SK-N-SH (cell line): ENCODE data around the gene RFX7. TPM values are rescaled to one million over a fixed set of nuclear protein-coding genes. Genes with fewer than 3 reads are reported as not detected.

ENCODE experiments used
- CTCF ChIA-PET: fragments of 300-600, 350-600 bp; formaldehyde crosslinking; extraction: SDS; loops from one replicate; lab custom pipeline; 2021; lab: Yijun Ruan, JAX
- POLR2A ChIA-PET: fragments of 350-600 bp; sonication (Branson Sonifier 250); formaldehyde crosslinking; extraction: SDS; loops from one replicate; lab custom pipeline; 2020; ENCODE audit warnings: antibody characterized with exemption, inconsistent platforms; lab: Yijun Ruan, JAX
- DNase-seq: peaks from one replicate; pipeline ENCODE4 v3.0.0; 2012
- H2AFZ ChIP-seq: fragments of 200-600 bp; sonication (generic); 2 replicates; pipeline ENCODE4 v1.8.1; 2016; ENCODE audit warnings: antibody characterized with exemption, mild to moderate bottlenecking, low read depth
- H3F3A ChIP-seq: fragments of 200-600 bp; sonication (generic); replicated peaks from 2 replicates; pipeline ENCODE3; 2016; ENCODE audit warnings: antibody characterized with exemption, mild to moderate bottlenecking; ENCODE audit not compliant: insufficient read depth
- H3K27ac ChIP-seq, 2 experiments: fragments of 200-500 bp in 1 of 2; fragments of 200-600 bp in 1 of 2; sonication (Bioruptor generic) in 1 of 2; sonication (generic), shearing (Covaris generic) in 1 of 2; 2 replicates each; pipeline versions ENCODE4 v1.5.1 to v1.6.1; 2014 to 2016; ENCODE audit warnings: low read depth in 2 of 2, inconsistent platforms in 1 of 2, low read length in 1 of 2, mild to moderate bottlenecking in 1 of 2, mixed read lengths in 1 of 2
- H3K27me3 ChIP-seq: fragments of 200-600 bp; sonication (generic), shearing (Covaris generic); 2 replicates; pipeline ENCODE4 v1.6.1; 2016; ENCODE audit warnings: mixed run types; ENCODE audit not compliant: insufficient read depth
- H3K36me3 ChIP-seq, 2 experiments: fragments of 200-500 bp in 1 of 2; fragments of 200-600 bp in 1 of 2; sonication (Bioruptor generic) in 1 of 2; sonication (generic) in 1 of 2; replicated peaks in 1 of 2; 2 replicates each; pipeline versions ENCODE3 to v1.5.1; 2014 to 2016; ENCODE audit warnings: low read length in 1 of 2, mild to moderate bottlenecking in 1 of 2; ENCODE audit not compliant: insufficient read depth in 2 of 2, control insufficient read depth in 1 of 2
- H3K4me1 ChIP-seq, 2 experiments: fragments of 200-500 bp in 1 of 2; fragments of 200-600 bp in 1 of 2; sonication (Bioruptor generic) in 1 of 2; sonication (generic), shearing (Covaris generic) in 1 of 2; 2 replicates each; pipeline versions ENCODE4 v1.5.1 to v1.6.1; 2014 to 2016; ENCODE audit warnings: low read depth in 1 of 2, low read length in 1 of 2, mixed run types in 1 of 2; ENCODE audit not compliant: insufficient read depth in 2 of 2, control insufficient read depth in 1 of 2
- H3K4me2 ChIP-seq: fragments of 200-600 bp; sonication (generic), shearing (Covaris generic); 2 replicates; pipeline ENCODE4 v1.6.1; 2017; ENCODE audit warnings: mixed run types
- H3K4me3 ChIP-seq, 2 experiments: fragments of 200-500 bp in 1 of 2; fragments of 200-600 bp in 1 of 2; sonication (Bioruptor generic) in 1 of 2; sonication (generic), shearing (Covaris generic) in 1 of 2; 2 replicates each; pipeline versions ENCODE4 v1.5.1 to v1.8.1; 2014 to 2016; ENCODE audit warnings: low read depth in 2 of 2, inconsistent platforms in 1 of 2, low read length in 1 of 2, mild to moderate bottlenecking in 1 of 2, mixed read lengths in 1 of 2, moderate library complexity in 1 of 2
- H3K79me2 ChIP-seq: fragments of 200-600 bp; sonication (generic); 2 replicates; pipeline ENCODE4 v1.8.1; 2017; ENCODE audit warnings: mild to moderate bottlenecking; ENCODE audit not compliant: insufficient read depth
- H3K9ac ChIP-seq: fragments of 200-600 bp; sonication (generic); 2 replicates; pipeline ENCODE4 v1.6.1; 2017; ENCODE audit warnings: mixed run types
- H3K9me2 ChIP-seq: fragments of 200-600 bp; sonication (generic); 2 replicates; pipeline ENCODE4 v1.6.1; 2017; ENCODE audit warnings: mixed run types
- H3K9me3 ChIP-seq: fragments of 200-600 bp; sonication (generic); 2 replicates; pipeline ENCODE4 v1.6.1; 2017; ENCODE audit warnings: mixed run types, mild to moderate bottlenecking, moderate library complexity
- H4K20me1 ChIP-seq: fragments of 200-600 bp; sonication (generic); 2 replicates; pipeline ENCODE4 v1.6.1; 2017; ENCODE audit warnings: mild to moderate bottlenecking, mixed run types; ENCODE audit not compliant: insufficient read depth
- ELF1 ChIP-seq: IDR thresholded peaks from 2 replicates; pipeline ENCODE4 v1.4.0; 2012
- EP300 ChIP-seq, 2 experiments: IDR thresholded peaks; 2 replicates each; pipeline versions ENCODE4 v1.4.0 to v1.6.1; 2012; ENCODE audit warnings: borderline replicate concordance in 1 of 2, low read depth in 1 of 2, low read length in 1 of 2
- EZH2phosphoT487 ChIP-seq: fragments of 200-600 bp; sonication (generic); IDR thresholded peaks from 2 replicates; pipeline ENCODE4 v1.6.1; 2017; ENCODE audit warnings: low read depth, mixed run types, mild to moderate bottlenecking, antibody characterized with exemption, moderate library complexity, borderline replicate concordance
- FOXJ3 ChIP-seq: sonication (generic); formaldehyde crosslinking; IDR thresholded peaks from 2 replicates; pipeline ENCODE4 v1.5.1; 2020; ENCODE audit warnings: mild to moderate bottlenecking, missing genetic modification reagents
- FOXM1 ChIP-seq: IDR thresholded peaks from 2 replicates; pipeline ENCODE4 v1.4.0; 2012; ENCODE audit warnings: low read depth, mild to moderate bottlenecking
- GABPA ChIP-seq: IDR thresholded peaks from 2 replicates; pipeline ENCODE4 v1.4.0; 2012; ENCODE audit warnings: low read depth, mild to moderate bottlenecking
- GATA2 ChIP-seq: sonication (generic); formaldehyde crosslinking; IDR thresholded peaks from 2 replicates; pipeline ENCODE4 v1.5.0; 2020; ENCODE audit warnings: mild to moderate bottlenecking, missing genetic modification reagents
- MXI1 ChIP-seq: IDR thresholded peaks from 2 replicates; pipeline ENCODE4 v1.6.1; 2012; ENCODE audit warnings: mild to moderate bottlenecking, low read depth, low read length, improper control_type of control experiment
- NFIC ChIP-seq: IDR thresholded peaks from 2 replicates; pipeline ENCODE4 v1.4.0; 2012; ENCODE audit warnings: borderline replicate concordance
- POLR2AphosphoS5 ChIP-seq: IDR thresholded peaks from 2 replicates; pipeline ENCODE4 v1.6.1; 2012; ENCODE audit warnings: low read depth, low read length
- RAD21 ChIP-seq: IDR thresholded peaks from 2 replicates; pipeline ENCODE4 v1.6.1; 2012; ENCODE audit warnings: mild to moderate bottlenecking, low read length
- RCOR1 ChIP-seq: fragments of 150-350 bp; IDR thresholded peaks from 2 replicates; pipeline ENCODE4 v1.6.1; 2017; ENCODE audit warnings: antibody characterized with exemption, low read length
- RFX5 ChIP-seq: IDR thresholded peaks from 2 replicates; pipeline ENCODE4 v1.6.1; 2012; ENCODE audit warnings: mild to moderate bottlenecking, improper control_type of control experiment, low read length
- RXRA ChIP-seq: IDR thresholded peaks from 2 replicates; pipeline ENCODE4 v1.4.0; 2012; ENCODE audit warnings: low read depth, mild to moderate bottlenecking, borderline replicate concordance
- SIN3A ChIP-seq: IDR thresholded peaks from 2 replicates; pipeline ENCODE4 v1.6.1; 2012; ENCODE audit warnings: low read depth, mild to moderate bottlenecking, low read length, moderate library complexity, borderline replicate concordance
- TAF1 ChIP-seq: IDR thresholded peaks from 2 replicates; pipeline ENCODE4 v1.6.1; 2012; ENCODE audit warnings: low read depth, mild to moderate bottlenecking, low read length, moderate library complexity, borderline replicate concordance
- TEAD4 ChIP-seq: IDR thresholded peaks from 2 replicates; pipeline ENCODE4 v1.4.0; 2012; ENCODE audit warnings: mild to moderate bottlenecking, borderline replicate concordance; ENCODE audit not compliant: insufficient read depth
- YY1 ChIP-seq: IDR thresholded peaks from 2 replicates; pipeline ENCODE4 v1.4.0; 2012; ENCODE audit warnings: low read depth, mild to moderate bottlenecking
- WGBS: methylation state at CpG from one replicate; pipeline ENCODE4 v1.1.6; 2017; ENCODE audit warnings: low lambda C conversion rate; 5-methylcytosine and 5-hydroxymethylcytosine counted together
- polyA plus RNA-seq, 3 experiments: library from polyadenylated mRNA; depleted of rRNA; stranded (reverse); fragments of >200 nt; gene quantifications; 2 replicates each; pipeline ENCODE4 v1.2.3, GENCODE V29; 2012
- TF ChIP-seq, protein P1 (sequence below): fragments of 150-350 bp; IDR thresholded peaks from 2 replicates; pipeline ENCODE4 v1.6.1; 2017; ENCODE audit warnings: antibody characterized with exemption, low read length, low read depth, borderline replicate concordance
- TF ChIP-seq, protein P2 (sequence below): IDR thresholded peaks from 2 replicates; pipeline ENCODE4 v1.4.0; 2012; ENCODE audit warnings: low read depth, borderline replicate concordance
- TF ChIP-seq, protein P3 (sequence below): IDR thresholded peaks from 2 replicates; pipeline ENCODE4 v1.6.1; 2012; ENCODE audit warnings: mild to moderate bottlenecking, low read depth, low read length, moderate library complexity
- TF ChIP-seq, protein P4 (sequence below): IDR thresholded peaks from 2 replicates; pipeline ENCODE4; 2012

RFX7 gene
- polyA plus RNA-seq, 1 of the 3 experiments (the other 2 are of a cell fraction): 2.7 TPM

DNA sequence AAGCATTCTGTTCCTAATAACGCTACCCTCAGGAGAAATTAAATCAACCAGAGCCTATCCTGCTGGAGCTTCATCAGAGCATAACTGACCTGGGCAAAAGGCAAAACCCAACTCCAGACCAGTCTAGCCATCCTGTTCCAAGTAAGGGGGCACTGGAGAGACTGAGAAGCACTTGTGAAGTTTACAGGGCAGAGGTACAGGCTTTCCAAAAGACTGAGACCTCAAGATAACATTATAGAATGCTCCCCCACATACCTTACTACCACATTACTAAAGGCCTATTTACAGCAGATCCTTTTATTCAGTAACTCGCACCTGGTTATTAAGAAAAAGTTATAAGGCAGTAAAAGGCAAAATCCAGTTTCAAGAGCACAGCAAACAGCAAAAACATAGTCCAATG, 35.5 kb downstream of the RFX7 start:
- ChIA-PET CTCF (interaction anchor here (0.7 kb wide), 1 partner anchor 14 kb away, joined by 3 read pairs; no protein-coding TSS in a partner anchor), POLR2A (no interaction called here)
- Histone ChIP-seq H3K36me3 (peaks cover 11 to 14% of the 10 kb centered on the region in 2 experiments), H3K9me3 (peaks cover 8% of the 10 kb centered on the region; the same call in 1 of the 2 replicates), H3K79me2 (peaks cover 99% of the 10 kb centered on the region), H2AFZ (no peak overlapping the region), H3K4me2 (no peak overlapping the region), H3K9ac (no peak overlapping the region), H3F3A (no peaks in the 10 kb centered on the region), H3K9me2 (no peaks in the 10 kb centered on the region), H3K4me3 (no peak overlapping the region), H3K27me3 (no peaks in the 10 kb centered on the region), H3K27ac (no peak overlapping the region), H3K4me1 (no peaks in the 10 kb centered on the region; a peak in 2 of 4 replicates), H4K20me1 (no peaks in the 10 kb centered on the region; the same call in 1 of the 2 replicates)
- TF ChIP-seq, protein P1, sequence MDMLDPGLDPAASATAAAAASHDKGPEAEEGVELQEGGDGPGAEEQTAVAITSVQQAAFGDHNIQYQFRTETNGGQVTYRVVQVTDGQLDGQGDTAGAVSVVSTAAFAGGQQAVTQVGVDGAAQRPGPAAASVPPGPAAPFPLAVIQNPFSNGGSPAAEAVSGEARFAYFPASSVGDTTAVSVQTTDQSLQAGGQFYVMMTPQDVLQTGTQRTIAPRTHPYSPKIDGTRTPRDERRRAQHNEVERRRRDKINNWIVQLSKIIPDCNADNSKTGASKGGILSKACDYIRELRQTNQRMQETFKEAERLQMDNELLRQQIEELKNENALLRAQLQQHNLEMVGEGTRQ: no peak
- TF ChIP-seq YY1 (no peak), RFX5 (no peak), RCOR1 (no peak)
- DNase-seq: no peak
- WGBS: 99% methylated on average over 2 of the region's 2 CpGs

DNA sequence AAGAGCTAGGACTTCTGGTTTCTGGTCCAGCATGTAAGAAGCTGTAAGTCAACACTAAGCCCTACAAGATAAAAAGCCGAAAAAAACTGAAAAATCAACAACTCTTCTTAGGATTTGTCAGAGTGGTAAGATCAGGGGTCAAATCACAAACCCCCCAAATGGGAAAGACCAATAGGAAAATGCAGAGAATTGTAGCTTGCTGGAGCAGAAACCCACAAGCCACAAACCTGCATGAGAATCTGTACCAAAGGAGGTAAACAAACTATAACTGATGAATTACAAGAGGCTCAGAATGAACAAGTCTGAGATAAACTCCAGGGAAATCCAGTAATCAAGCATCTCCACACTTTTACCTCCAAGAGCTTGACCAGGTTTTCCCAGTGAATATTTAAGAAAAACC, 36.0 kb downstream of the RFX7 start:
- Histone ChIP-seq H3K4me2 (no peak overlapping the region), H3K9ac (no peak overlapping the region), H2AFZ (no peak overlapping the region), H3K79me2 (peaks cover 99% of the 10 kb centered on the region), H4K20me1 (no peaks in the 10 kb centered on the region; the same call in 1 of the 2 replicates), H3K4me1 (no peaks in the 10 kb centered on the region; a peak in 2 of 4 replicates), H3K9me3 (peaks cover 8% of the 10 kb centered on the region; the same call in 1 of the 2 replicates), H3K36me3 (peaks cover 10 to 11% of the 10 kb centered on the region in 2 experiments), H3K27ac (no peak overlapping the region), H3F3A (no peaks in the 10 kb centered on the region), H3K27me3 (no peaks in the 10 kb centered on the region), H3K4me3 (no peak overlapping the region), H3K9me2 (no peaks in the 10 kb centered on the region)
- WGBS: 43% methylated on average over 1 of the region's 1 CpG
- TF ChIP-seq ELF1 (no peak), EP300 (IDR thresholded peaks at IDR 0.05; ENCODE audit: borderline replicate concordance in 1 of 2, low read depth in 1 of 2, low read length in 1 of 2) (no peak), GABPA (no peak), EZH2phosphoT487 (no peak), TAF1 (no peak), FOXM1 (no peak), TEAD4 (no peak), POLR2AphosphoS5 (no peak), GATA2 (CRISPR knock-in tag) (no peak), RAD21 (no peak), SIN3A (no peak), RXRA (no peak), YY1 (no peak), MXI1 (no peak), RFX5 (no peak), FOXJ3 (CRISPR knock-in tag) (no peak), NFIC (no peak)
- TF ChIP-seq, protein P2, sequence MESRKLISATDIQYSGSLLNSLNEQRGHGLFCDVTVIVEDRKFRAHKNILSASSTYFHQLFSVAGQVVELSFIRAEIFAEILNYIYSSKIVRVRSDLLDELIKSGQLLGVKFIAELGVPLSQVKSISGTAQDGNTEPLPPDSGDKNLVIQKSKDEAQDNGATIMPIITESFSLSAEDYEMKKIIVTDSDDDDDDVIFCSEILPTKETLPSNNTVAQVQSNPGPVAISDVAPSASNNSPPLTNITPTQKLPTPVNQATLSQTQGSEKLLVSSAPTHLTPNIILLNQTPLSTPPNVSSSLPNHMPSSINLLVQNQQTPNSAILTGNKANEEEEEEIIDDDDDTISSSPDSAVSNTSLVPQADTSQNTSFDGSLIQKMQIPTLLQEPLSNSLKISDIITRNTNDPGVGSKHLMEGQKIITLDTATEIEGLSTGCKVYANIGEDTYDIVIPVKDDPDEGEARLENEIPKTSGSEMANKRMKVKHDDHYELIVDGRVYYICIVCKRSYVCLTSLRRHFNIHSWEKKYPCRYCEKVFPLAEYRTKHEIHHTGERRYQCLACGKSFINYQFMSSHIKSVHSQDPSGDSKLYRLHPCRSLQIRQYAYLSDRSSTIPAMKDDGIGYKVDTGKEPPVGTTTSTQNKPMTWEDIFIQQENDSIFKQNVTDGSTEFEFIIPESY: no peak
- TF ChIP-seq, protein P3, sequence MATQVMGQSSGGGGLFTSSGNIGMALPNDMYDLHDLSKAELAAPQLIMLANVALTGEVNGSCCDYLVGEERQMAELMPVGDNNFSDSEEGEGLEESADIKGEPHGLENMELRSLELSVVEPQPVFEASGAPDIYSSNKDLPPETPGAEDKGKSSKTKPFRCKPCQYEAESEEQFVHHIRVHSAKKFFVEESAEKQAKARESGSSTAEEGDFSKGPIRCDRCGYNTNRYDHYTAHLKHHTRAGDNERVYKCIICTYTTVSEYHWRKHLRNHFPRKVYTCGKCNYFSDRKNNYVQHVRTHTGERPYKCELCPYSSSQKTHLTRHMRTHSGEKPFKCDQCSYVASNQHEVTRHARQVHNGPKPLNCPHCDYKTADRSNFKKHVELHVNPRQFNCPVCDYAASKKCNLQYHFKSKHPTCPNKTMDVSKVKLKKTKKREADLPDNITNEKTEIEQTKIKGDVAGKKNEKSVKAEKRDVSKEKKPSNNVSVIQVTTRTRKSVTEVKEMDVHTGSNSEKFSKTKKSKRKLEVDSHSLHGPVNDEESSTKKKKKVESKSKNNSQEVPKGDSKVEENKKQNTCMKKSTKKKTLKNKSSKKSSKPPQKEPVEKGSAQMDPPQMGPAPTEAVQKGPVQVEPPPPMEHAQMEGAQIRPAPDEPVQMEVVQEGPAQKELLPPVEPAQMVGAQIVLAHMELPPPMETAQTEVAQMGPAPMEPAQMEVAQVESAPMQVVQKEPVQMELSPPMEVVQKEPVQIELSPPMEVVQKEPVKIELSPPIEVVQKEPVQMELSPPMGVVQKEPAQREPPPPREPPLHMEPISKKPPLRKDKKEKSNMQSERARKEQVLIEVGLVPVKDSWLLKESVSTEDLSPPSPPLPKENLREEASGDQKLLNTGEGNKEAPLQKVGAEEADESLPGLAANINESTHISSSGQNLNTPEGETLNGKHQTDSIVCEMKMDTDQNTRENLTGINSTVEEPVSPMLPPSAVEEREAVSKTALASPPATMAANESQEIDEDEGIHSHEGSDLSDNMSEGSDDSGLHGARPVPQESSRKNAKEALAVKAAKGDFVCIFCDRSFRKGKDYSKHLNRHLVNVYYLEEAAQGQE: no peak
- TF ChIP-seq, protein P4, sequence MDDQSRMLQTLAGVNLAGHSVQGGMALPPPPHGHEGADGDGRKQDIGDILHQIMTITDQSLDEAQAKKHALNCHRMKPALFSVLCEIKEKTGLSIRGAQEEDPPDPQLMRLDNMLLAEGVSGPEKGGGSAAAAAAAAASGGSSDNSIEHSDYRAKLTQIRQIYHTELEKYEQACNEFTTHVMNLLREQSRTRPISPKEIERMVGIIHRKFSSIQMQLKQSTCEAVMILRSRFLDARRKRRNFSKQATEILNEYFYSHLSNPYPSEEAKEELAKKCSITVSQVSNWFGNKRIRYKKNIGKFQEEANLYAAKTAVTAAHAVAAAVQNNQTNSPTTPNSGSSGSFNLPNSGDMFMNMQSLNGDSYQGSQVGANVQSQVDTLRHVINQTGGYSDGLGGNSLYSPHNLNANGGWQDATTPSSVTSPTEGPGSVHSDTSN: no peak
- CTCF ChIA-PET: no interaction called here
- POLR2A ChIA-PET: no interaction called here
- DNase-seq: no peak
